ENCODE data around the gene SLC9A1. TPM values are rescaled to one million over a fixed set of nuclear protein-coding genes. Genes with fewer than 3 reads are reported as not detected.

The SLC9A1 gene
- polyA plus RNA-seq, 3 donors, result 6.6 to 14.5 (median 8.9) TPM

GRCh38 chr1:27114546-27114945 lies 40.4 kb downstream of the SLC9A1 start:
- H3K27ac ChIP-seq (ENCODE audit: low read depth, low read length), result no peak overlapping the region
- 85 to 94% (median 91%) methylated on average over 5 of the region's 5 CpGs for WGBS, 3 donors

- 76 to 89% (median 78%) methylated on average over 21 to 22 of the region's 22 CpGs for WGBS, 3 donors
- no peak overlapping the region for H3K27ac ChIP-seq (ENCODE audit: low read depth, low read length)
These were observed 41.1 kb downstream of the SLC9A1 start for GRCh38 chr1:27113861-27114260.

GRCh38 chr1:27111626-27112573 lies 43.0 kb downstream of the SLC9A1 start:
- WGBS, 3 donors, result 16 to 28% (median 24%) methylated on average over 5 of the region's 5 CpGs
- H3K27ac ChIP-seq (ENCODE audit: low read depth, low read length), result no peak overlapping the region

GRCh38 chr1:27109103-27109822 lies 45.7 kb downstream of the SLC9A1 start:
- no peak overlapping the region for H3K27ac ChIP-seq (ENCODE audit: low read depth, low read length)
- 89 to 94% (median 93%) methylated on average over 23 of the region's 23 CpGs for WGBS, 3 donors

GRCh38 chr1:27108588-27108987 lies 46.3 kb downstream of the SLC9A1 start:
- whole genome bisulfite sequencing, 3 donors, result 89 to 96% (median 94%) methylated on average over 7 of the region's 7 CpGs

GRCh38 chr1:27106561-27107323 lies 48.2 kb downstream of the SLC9A1 start:
- H3K27ac ChIP-seq (ENCODE audit: low read depth, low read length), result no peak overlapping the region
- 78 to 90% (median 86%) methylated on average over 7 of the region's 7 CpGs for WGBS, 3 donors

More at GRCh38 chr1:27108588-27108987, 46.3 kb downstream of the SLC9A1 start:
- H3K27ac ChIP-seq (ENCODE audit: low read depth, low read length), result no peak overlapping the region

- WGBS, 3 donors, result 92 to 99% (median 93%) methylated on average over 2 of the region's 2 CpGs
- no peak overlapping the region for H3K27ac ChIP-seq (ENCODE audit: low read depth, low read length)
These were observed 49.9 kb downstream of the SLC9A1 start for GRCh38 chr1:27105018-27105417.

- no peak overlapping the region for H3K27ac ChIP-seq (ENCODE audit: low read depth, low read length)
- 66 to 73% (median 66%) methylated on average over 4 of the region's 4 CpGs for WGBS, 3 donors
These were observed 51.4 kb downstream of the SLC9A1 start for GRCh38 chr1:27103498-27103897.

GRCh38 chr1:27102707-27103468 lies 52.0 kb downstream of the SLC9A1 start:
- no peak overlapping the region for H3K27ac ChIP-seq (ENCODE audit: low read depth, low read length)
- 41 to 42% (median 41%) methylated on average over 15 of the region's 15 CpGs for WGBS, 3 donors

- WGBS, 3 donors, result 69 to 82% (median 81%) methylated on average over 17 of the region's 17 CpGs
- H3K27ac ChIP-seq (ENCODE audit: low read depth, low read length), result no peak overlapping the region
These were observed 52.7 kb downstream of the SLC9A1 start for GRCh38 chr1:27102134-27102706.

GRCh38 chr1:27101696-27102095 lies 53.2 kb downstream of the SLC9A1 start:
- 93 to 95% (median 95%) methylated on average over 15 of the region's 15 CpGs for WGBS, 3 donors
- no peak overlapping the region for H3K27ac ChIP-seq (ENCODE audit: low read depth, low read length)

- WGBS, 3 donors, result 96% methylated on average over 11 of the region's 11 CpGs
- H3K27ac ChIP-seq (ENCODE audit: low read depth, low read length), result no peak overlapping the region
These were observed 53.9 kb downstream of the SLC9A1 start for GRCh38 chr1:27101054-27101491.

GRCh38 chr1:27100335-27101053 lies 54.4 kb downstream of the SLC9A1 start:
- 76 to 90% (median 80%) methylated on average over 33 of the region's 33 CpGs for WGBS, 3 donors
- H3K27ac ChIP-seq (ENCODE audit: low read depth, low read length), result no peak overlapping the region

GRCh38 chr1:27099587-27100334 lies 55.2 kb downstream of the SLC9A1 start:
- no peak overlapping the region for H3K27ac ChIP-seq (ENCODE audit: low read depth, low read length)
- 32 to 69% (median 45%) methylated on average over 15 of the region's 15 CpGs for WGBS, 3 donors

- no peak overlapping the region for H3K27ac ChIP-seq (ENCODE audit: low read depth, low read length)
- WGBS, 3 donors, result 26 to 42% (median 32%) methylated on average over 4 of the region's 4 CpGs
These were observed 55.8 kb downstream of the SLC9A1 start for GRCh38 chr1:27099135-27099586.

GRCh38 chr1:27098431-27099134 lies 56.3 kb downstream of the SLC9A1 start:
- H3K27ac ChIP-seq (ENCODE audit: low read depth, low read length), result no peak overlapping the region
- WGBS, 3 donors, result 50 to 76% (median 52%) methylated on average over 13 to 14 of the region's 14 CpGs
